ENCODE data around the gene SYAP1. TPM values are rescaled to one million over a fixed set of nuclear protein-coding genes. Genes with fewer than 3 reads are reported as not detected.

SYAP1 gene
- polyA plus RNA-seq, 12 donors: 13.7 to 67.8 (median 17.5) TPM

Other genes starting within 250 kb of the SYAP1 start
- not detected for gene S100G, start 69.5 kb upstream of the SYAP1 start, polyA plus RNA-seq (ENCODE audit: insufficient read length in 12 of 12)
- gene CTPS2, start 6.9 kb upstream of the SYAP1 start, polyA plus RNA-seq (ENCODE audit: insufficient read length in 12 of 12): 10 to 100 TPM in 11 of 12 donors, not detected in 1; 13.2 to 28.0 (median 18.9) TPM
- 10 to 100 TPM in 4 of 12 donors, 1 to 10 TPM in 7, not detected in 1; 7.9 to 14.2 (median 9.7) TPM for gene TXLNG, start 66.9 kb downstream of the SYAP1 start, polyA plus RNA-seq (ENCODE audit: insufficient read length in 12 of 12)
- 100 to 1,000 TPM in 10 of 12 donors, 10 to 100 TPM in 1, not detected in 1; 96.2 to 213 (median 176) TPM for gene RBBP7, start 150.8 kb downstream of the SYAP1 start, polyA plus RNA-seq (ENCODE audit: insufficient read length in 12 of 12)
- 10 to 100 TPM in 4 of 12 donors, 1 to 10 TPM in 7, not detected in 1; 6.7 to 18.9 (median 9.8) TPM for gene REPS2, start 227.0 kb downstream of the SYAP1 start, polyA plus RNA-seq (ENCODE audit: insufficient read length in 12 of 12)